H1 (cell line): Measurements from ENCODE around the gene CHRM1. TPM values are rescaled to one million over a fixed set of nuclear protein-coding genes. Genes with fewer than 3 reads are reported as not detected.

Source experiments
- CTCF ChIA-PET: fragments of 300-600 bp; sonication (Branson Sonifier 250); formaldehyde crosslinking; loops from one replicate; lab custom pipeline; 2021; ENCODE audit not compliant: partially characterized antibody; lab: Charles Lee
- POLR2A ChIA-PET: fragments of 300-600 bp; sonication (Branson Sonifier 250); formaldehyde crosslinking; loops from one replicate; lab custom pipeline; 2021; ENCODE audit warnings: inconsistent platforms; ENCODE audit not compliant: partially characterized antibody; lab: Charles Lee
- DNase-seq, 2 experiments: peaks; one replicate each; pipeline versions ENCODE4 v3.0.0 to v3.0.0-alpha.2; 2010 to 2022; ENCODE audit warnings: low spot score in 2 of 2, low read depth in 1 of 2, mixed read lengths in 1 of 2
- FAIRE-seq: peaks from 2 replicates; lab custom pipeline; 2011; peaks lifted over from hg19 to GRCh38; lab: Jason Lieb, UNC
- H2AFZ ChIP-seq: 2 replicates; pipeline ENCODE4 v1.8.1; 2012; ENCODE audit warnings: low read length, inconsistent platforms
- H2AK5ac ChIP-seq: 2 replicates; pipeline ENCODE4 v1.6.1; 2013; ENCODE audit warnings: low read depth, low read length
- H2BK120ac ChIP-seq: replicated peaks from 2 replicates; pipeline ENCODE3; 2013; ENCODE audit warnings: low read depth, low read length, inconsistent platforms
- H2BK12ac ChIP-seq: 2 replicates; pipeline ENCODE4 v1.6.1; 2013; ENCODE audit warnings: low read depth, low read length
- H2BK15ac ChIP-seq: 2 replicates; pipeline ENCODE4 v1.6.1; 2013; ENCODE audit warnings: low read length
- H2BK20ac ChIP-seq: 2 replicates; pipeline ENCODE4 v1.6.1; 2013; ENCODE audit warnings: low read length
- H2BK5ac ChIP-seq: 2 replicates; pipeline ENCODE4 v1.6.1; 2013; ENCODE audit warnings: low read depth, low read length
- H3K14ac ChIP-seq: 2 replicates; pipeline ENCODE4 v1.6.1; 2013; ENCODE audit warnings: inconsistent platforms; ENCODE audit not compliant: insufficient read length
- H3K18ac ChIP-seq: 2 replicates; pipeline ENCODE4 v1.6.1; 2013; ENCODE audit warnings: low read length; ENCODE audit errors: extremely low read depth
- H3K23ac ChIP-seq: 2 replicates; pipeline ENCODE4 v1.6.1; 2013; ENCODE audit warnings: inconsistent platforms; ENCODE audit not compliant: insufficient read length
- H3K23me2 ChIP-seq: 2 replicates; pipeline ENCODE4 v1.6.1; 2013; ENCODE audit warnings: low read depth, low read length
- H3K27ac ChIP-seq: 2 replicates; pipeline ENCODE4 v1.6.1; 2011; ENCODE audit warnings: low read depth, low read length, inconsistent platforms
- H3K27me3 ChIP-seq, 4 experiments: replicated peaks in 1 of 4; 1 replicate in 1 of 4; 2 replicates in 3 of 4; pipeline versions ENCODE4 v1.6.1 to v1.8.1; 2011 to 2013; ENCODE audit warnings: low read length in 3 of 4, mild to moderate bottlenecking in 3 of 4, inconsistent platforms in 2 of 4, mixed read lengths in 2 of 4, moderate library complexity in 1 of 4; ENCODE audit not compliant: control insufficient read depth in 3 of 4, insufficient read depth in 3 of 4; ENCODE audit errors: extremely low read depth in 1 of 4
- H3K36me3 ChIP-seq, 4 experiments: 2 replicates each; pipeline versions ENCODE4 v1.6.1 to v1.8.1; 2011 to 2013; ENCODE audit warnings: mild to moderate bottlenecking in 4 of 4, low read length in 3 of 4, moderate library complexity in 2 of 4, control low read depth in 1 of 4, inconsistent platforms in 1 of 4; ENCODE audit not compliant: insufficient read depth in 4 of 4, control insufficient read depth in 2 of 4
- H3K4ac ChIP-seq: replicated peaks from 2 replicates; pipeline ENCODE3; 2013; ENCODE audit warnings: low read length, low read depth, mixed read lengths, inconsistent platforms; ENCODE audit not compliant: insufficient read length
- H3K4me1 ChIP-seq, 4 experiments: replicated peaks in 1 of 4; 1 replicate in 1 of 4; 2 replicates in 3 of 4; pipeline versions ENCODE4 v1.6.1 to v1.8.1; 2011 to 2013; ENCODE audit warnings: low read length in 3 of 4, inconsistent platforms in 2 of 4, mixed read lengths in 1 of 4; ENCODE audit not compliant: insufficient read depth in 4 of 4, control insufficient read depth in 3 of 4
- H3K4me2 ChIP-seq, 2 experiments: 2 replicates each; pipeline versions ENCODE4 v1.6.1 to v1.8.1; 2011 to 2013; ENCODE audit warnings: low read depth in 2 of 2, low read length in 2 of 2, control low read depth in 1 of 2, inconsistent platforms in 1 of 2, mild to moderate bottlenecking in 1 of 2; ENCODE audit not compliant: insufficient read depth in 1 of 2
- H3K4me3 ChIP-seq, 4 experiments: fragments of 200-600, 300-600 bp in 1 of 4; sonication (generic), shearing (Covaris generic), sonication (Bioruptor Twin) in 1 of 4; 2 replicates each; pipeline versions ENCODE4 v1.5.1 to v1.8.1; 2011 to 2016; ENCODE audit warnings: low read length in 4 of 4, low read depth in 3 of 4, control low read depth in 2 of 4, inconsistent platforms in 2 of 4, mild to moderate bottlenecking in 2 of 4, mixed read lengths in 1 of 4, moderate library complexity in 1 of 4; ENCODE audit not compliant: insufficient read depth in 2 of 4; ENCODE audit errors: extremely low read depth in 1 of 4
- H3K56ac ChIP-seq: replicated peaks from 2 replicates; pipeline ENCODE3; 2013; ENCODE audit warnings: low read depth, mild to moderate bottlenecking, mixed read lengths, low read length, inconsistent platforms; ENCODE audit not compliant: insufficient read length
- H3K79me1 ChIP-seq: 2 replicates; pipeline ENCODE4 v1.6.1; 2013; ENCODE audit warnings: low read depth, low read length, control low read depth
- H3K79me2 ChIP-seq, 2 experiments: 2 replicates each; pipeline versions ENCODE4 v1.6.1 to v1.8.1; 2012 to 2013; ENCODE audit warnings: low read length in 2 of 2, mild to moderate bottlenecking in 2 of 2, inconsistent platforms in 1 of 2; ENCODE audit not compliant: insufficient read depth in 2 of 2, control insufficient read depth in 1 of 2
- H3K9ac ChIP-seq, 4 experiments: replicated peaks in 1 of 4; 1 replicate in 1 of 4; 2 replicates in 3 of 4; pipeline versions ENCODE4 v1.6.1 to v1.8.1; 2011 to 2013; ENCODE audit warnings: low read depth in 3 of 4, low read length in 3 of 4, control low read depth in 2 of 4, mild to moderate bottlenecking in 2 of 4, moderate library complexity in 2 of 4, inconsistent platforms in 1 of 4; ENCODE audit errors: extremely low read depth in 1 of 4
- H3K9me3 ChIP-seq, 2 experiments: 2 replicates each; pipeline versions ENCODE4 v1.6.1 to v1.8.1; 2012 to 2013; ENCODE audit warnings: mild to moderate bottlenecking in 2 of 2, moderate library complexity in 2 of 2, control low read depth in 1 of 2, inconsistent platforms in 1 of 2, low read depth in 1 of 2, low read length in 1 of 2, mixed read lengths in 1 of 2; ENCODE audit not compliant: insufficient read depth in 2 of 2
- H4K20me1 ChIP-seq, 2 experiments: replicated peaks in 1 of 2; 2 replicates each; pipeline versions ENCODE3 to v1.8.1; 2011 to 2013; ENCODE audit warnings: inconsistent platforms in 2 of 2, low read length in 2 of 2, mild to moderate bottlenecking in 1 of 2; ENCODE audit not compliant: insufficient read depth in 2 of 2, control insufficient read depth in 1 of 2
- H4K5ac ChIP-seq: 2 replicates; pipeline ENCODE4 v1.6.1; 2013; ENCODE audit warnings: low read length, low read depth, mixed read lengths, inconsistent platforms; ENCODE audit not compliant: insufficient read length
- H4K8ac ChIP-seq: 2 replicates; pipeline ENCODE4 v1.8.0; 2013; ENCODE audit warnings: mild to moderate bottlenecking, moderate library complexity, low read length, inconsistent platforms; ENCODE audit not compliant: insufficient read depth; ENCODE audit errors: extremely low read depth
- H4K91ac ChIP-seq: replicated peaks from 2 replicates; pipeline ENCODE3; 2013; ENCODE audit warnings: low read length, mixed read lengths, inconsistent platforms; ENCODE audit not compliant: insufficient read length
- ASH2L ChIP-seq: fragments of 200-600, 300-600 bp; sonication (generic); IDR thresholded peaks from one replicate; pipeline ENCODE4 v1.7.1; 2017; ENCODE audit warnings: low read length
- ATF2 ChIP-seq: IDR thresholded peaks from 2 replicates; pipeline ENCODE4 v1.6.1; 2012; ENCODE audit warnings: low read length, inconsistent platforms
- BCL11A ChIP-seq, 2 experiments: IDR thresholded peaks; one replicate each; pipeline ENCODE4 v1.6.1; 2011; ENCODE audit warnings: low read depth in 2 of 2, low read length in 2 of 2, mild to moderate bottlenecking in 2 of 2
- CBX5 ChIP-seq: fragments of 300-800, 300-1000 bp; sonication (generic); IDR thresholded peaks from 2 replicates; pipeline ENCODE4 v1.7.1; 2016; ENCODE audit warnings: antibody characterized with exemption, low read length, low read depth
- KDM1A ChIP-seq: fragments of 200-600, 300-600 bp; sonication (generic); IDR thresholded peaks from 2 replicates; pipeline ENCODE4 v1.7.1; 2016; ENCODE audit warnings: mild to moderate bottlenecking, low read length, borderline replicate concordance
- KDM4A ChIP-seq: IDR thresholded peaks from one replicate; pipeline ENCODE4 v1.7.1; 2012; ENCODE audit warnings: low read depth, mild to moderate bottlenecking, moderate library complexity, low read length, inconsistent platforms; ENCODE audit not compliant: severe bottlenecking
- POLR2A ChIP-seq, 2 experiments: IDR thresholded peaks; 1 replicate in 1 of 2; 2 replicates in 1 of 2; pipeline ENCODE4 v1.6.1; 2011; ENCODE audit warnings: low read depth in 2 of 2, low read length in 2 of 2, mild to moderate bottlenecking in 2 of 2; ENCODE audit errors: control extremely low read depth in 1 of 2
- SP4 ChIP-seq: IDR thresholded peaks from 2 replicates; pipeline ENCODE4 v1.6.1; 2012; ENCODE audit warnings: low read length, inconsistent platforms
- WGBS, 2 experiments: shearing (Covaris generic) in 1 of 2; methylation state at CpG; one replicate each; pipeline versions ENCODE4 v1.1.6 to v1.1.7; 2013 to 2015; ENCODE audit warnings: low lambda C conversion rate in 2 of 2, mixed read lengths in 2 of 2, inconsistent platforms in 1 of 2, low coverage in 1 of 2, missing lambda C conversion rate in 1 of 2; ENCODE audit not compliant: insufficient replicate concordance in 2 of 2, insufficient coverage in 1 of 2, insufficient read length in 1 of 2; ENCODE audit errors: extremely low coverage in 1 of 2, missing lambda C conversion rate in 1 of 2; 5-methylcytosine and 5-hydroxymethylcytosine counted together
- polyA plus RNA-seq, 7 experiments: library from polyadenylated mRNA; depleted of rRNA in 3 of 7; stranded (reverse) in 5 of 7; unstranded in 2 of 7; fragments of >200 nt in 5 of 7; fragments of 200-250 nt in 2 of 7; gene quantifications; 1 replicate in 5 of 7; 2 replicates in 1 of 7; 4 replicates in 1 of 7; pipeline versions ENCODE4 v1.2.1 to v1.2.3, GENCODE V29; 2011 to 2013; ENCODE audit warnings: missing spikeins in 2 of 7, mixed read lengths in 2 of 7
- total RNA-seq: library from RNA; stranded (reverse); fragmentation: NEBNext Ultra II Directional; extraction: Animal tissue kit (Norgen Biotek cat#: 25700); gene quantifications from 2 replicates; pipeline ENCODE4 v1.2.1, GENCODE V29; 2021

The CHRM1 gene
- total and polyA plus RNA-seq, 2 of the 8 experiments (the other 6 are each of a cell fraction or from before 2014, with no cell fraction given) = 0.08 TPM; not detected in 1

GRCh38 chr11:62860835-62861563 lies 60.2 kb downstream of the CHRM1 start:
- Histone ChIP-seq H2BK5ac (peak overlapping the region; percentile 66; the same call in 1 of the 2 replicates), H2AK5ac (peak overlapping the region; percentile 65; the same call in 1 of the 2 replicates), H2BK120ac (no peak overlapping the region), H3K23me2 (peaks cover 7% of the 10 kb centered on the region), H3K4ac (no peak overlapping the region), H4K5ac (no peak overlapping the region), H3K18ac (no peak overlapping the region; the same call in 1 of the 2 replicates), H2BK20ac (no peak overlapping the region), H3K14ac (no peak overlapping the region), H4K20me1 (peaks cover 19 to 26% of the 10 kb centered on the region in 2 experiments), H3K4me2 (peak overlapping the region in 1 of 2 experiments; percentile 16; a peak in 2 of 4 replicates), H3K79me1 (peaks cover 8% of the 10 kb centered on the region), H4K91ac (no peak overlapping the region), H2AFZ (no peak overlapping the region), H3K27me3 (no peaks in the 10 kb centered on the region), H3K36me3 (peaks cover 0 to 42% (median 8%) of the 10 kb centered on the region in 4 experiments; a peak in 7 of 8 replicates), H3K23ac (no peak overlapping the region), H2BK12ac (no peak overlapping the region), H3K4me1 (peaks cover 0 to 10% (median 6%) of the 10 kb centered on the region in 4 experiments; a peak in 4 of 7 replicates), H3K9me3 (no peaks in the 10 kb centered on the region), H3K9ac (no peak overlapping the region), H3K4me3 (no peak overlapping the region), H3K79me2 (peaks cover 59 to 99% of the 10 kb centered on the region in 2 experiments), H3K27ac (no peak overlapping the region), H3K56ac (no peak overlapping the region), H4K8ac (peak overlapping the region; percentile 17; the same call in 1 of the 2 replicates), H2BK15ac (no peak overlapping the region)
- FAIRE-seq = no peak
- CTCF ChIA-PET = interaction anchor here (0.8 to 2.1 kb wide), 11 partner anchors 13 to 107 kb away, joined by 3 to 5 read pairs (median 4); partner anchors contain the start of genes NXF1, TMEM179B and ZBTB3
- 89% methylated on average over 5 of the region's 5 CpGs; no CpG with 5 or more reads in 1 of the 2 experiments for WGBS, 2 experiments
- no peak for DNase-seq
- POLR2A ChIA-PET = interaction anchor here (0.6 to 52.7 kb wide), 8 partner anchors 12 to 72 kb away, joined by 3 to 2104 read pairs (median 20); partner anchors contain the start of genes CHRM1, NXF1, SLC3A2 and STX5
- TF ChIP-seq SP4 (no peak), BCL11A (IDR thresholded peaks at IDR 0.05; ENCODE audit: low read depth in 2 of 2, low read length in 2 of 2) (no peak), POLR2A (IDR thresholded peaks at IDR 0.05; ENCODE audit: control extremely low read depth in 1 of 2, low read depth in 2 of 2, low read length in 2 of 2) (no peak), ATF2 (no peak), KDM4A (no peak), ASH2L (no peak), CBX5 (no peak), KDM1A (no peak)
